ENCODE results near the gene GATA5. TPM values are rescaled to one million over a fixed set of nuclear protein-coding genes. Genes with fewer than 3 reads are reported as not detected.

Gene GATA5
- total RNA-seq, 1 donor from 2014 or later = not detected

DNA sequence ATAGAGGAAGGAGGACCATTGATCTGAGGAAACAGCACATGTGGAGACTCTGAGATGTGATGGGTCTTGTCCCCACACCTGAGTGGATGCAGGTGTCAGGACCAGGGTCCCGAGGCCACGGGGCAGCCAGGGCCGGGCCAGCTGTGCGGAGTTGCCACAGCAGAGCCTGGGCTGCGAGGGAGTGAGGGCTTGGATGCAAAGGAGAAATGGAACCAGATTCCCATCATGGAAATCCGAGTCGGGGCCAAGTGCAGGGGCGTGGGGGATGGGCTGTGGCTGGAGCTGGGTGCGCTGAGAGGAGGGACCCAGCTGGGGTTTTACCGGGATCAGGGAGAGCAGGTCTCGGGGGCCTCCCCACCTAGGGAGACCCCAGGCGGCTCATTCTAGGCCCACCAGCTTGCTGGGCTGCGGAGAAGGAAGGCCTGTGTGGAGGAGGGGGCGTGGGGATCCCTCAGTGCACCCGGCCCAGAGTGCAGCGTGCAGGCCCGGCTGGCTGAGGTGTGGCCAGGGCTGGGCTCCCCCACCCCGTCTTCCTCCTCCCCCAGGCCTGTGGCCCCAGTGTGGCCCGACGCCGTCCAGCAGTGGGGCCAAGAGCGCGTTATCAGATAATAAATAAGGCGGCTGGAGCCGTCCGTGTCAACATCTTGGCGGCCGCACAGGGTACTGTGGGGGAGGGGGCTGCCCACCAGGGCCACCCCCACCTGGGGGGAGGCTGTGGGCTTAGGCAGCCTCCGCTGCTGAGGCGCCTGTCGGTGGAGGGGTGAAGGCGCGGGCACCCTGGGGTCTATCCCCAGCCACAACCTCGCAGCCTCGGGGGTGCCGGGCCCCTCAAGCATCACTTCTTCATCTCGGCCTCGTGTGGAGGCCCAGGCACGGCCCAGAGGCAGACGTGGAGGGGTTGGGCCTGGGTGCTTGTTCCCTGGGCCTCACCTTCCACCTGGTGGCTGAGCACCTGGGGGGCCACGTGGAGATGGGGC, 17.2 kb downstream of the GATA5 start:
- FAIRE-seq (no peak), DNase-seq (ENCODE audit: low read depth) (no peak)
- Histone ChIP-seq H3K4me3 (ENCODE audit: low read depth, low read length) (no peak overlapping the region), H3K27me3 (ENCODE audit: control insufficient read depth, insufficient read depth, low read length) (peaks cover 1% of the 10 kb centered on the region), H3K36me3 (ENCODE audit: control insufficient read depth, insufficient read depth, low read length) (no peaks in the 10 kb centered on the region)
- no peak for TF ChIP-seq CTCF (IDR thresholded peaks at IDR 0.05; ENCODE audit: insufficient read depth, low read length, severe bottlenecking)

GRCh38 chr20:62457831-62458230, 18.0 kb downstream of the GATA5 start:
- Histone ChIP-seq H3K36me3 (ENCODE audit: control insufficient read depth, insufficient read depth, low read length) (no peaks in the 10 kb centered on the region), H3K4me3 (ENCODE audit: low read depth, low read length) (no peak overlapping the region), H3K27me3 (ENCODE audit: control insufficient read depth, insufficient read depth, low read length) (peaks cover 1% of the 10 kb centered on the region)
- DNase-seq (ENCODE audit: low read depth) (no peak), FAIRE-seq (no peak)
- TF ChIP-seq CTCF (IDR thresholded peaks at IDR 0.05; ENCODE audit: insufficient read depth, low read length, severe bottlenecking) = no peak

DNA sequence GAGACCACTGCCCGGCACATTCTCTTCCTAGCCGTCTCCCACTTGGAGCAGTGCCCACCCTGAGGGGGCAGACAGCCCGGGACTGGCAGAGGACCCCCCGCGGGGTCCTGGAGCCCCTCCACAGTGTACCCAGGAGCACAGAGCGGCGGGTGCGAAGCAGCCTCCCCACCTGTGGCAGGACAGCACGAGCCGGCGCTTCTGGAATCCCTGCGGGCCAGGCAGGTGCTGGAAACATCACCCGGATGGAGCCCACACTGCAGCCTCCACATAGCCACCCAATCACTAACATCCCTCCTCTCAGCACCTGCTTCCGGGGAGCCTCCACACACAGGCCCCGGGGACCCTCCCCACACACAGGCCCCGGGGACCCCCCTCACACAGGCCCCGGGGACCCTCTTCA, 18.7 kb downstream of the GATA5 start:
- Histone ChIP-seq H3K27me3 (ENCODE audit: control insufficient read depth, insufficient read depth, low read length) (peaks cover 1% of the 10 kb centered on the region), H3K4me3 (ENCODE audit: low read depth, low read length) (no peak overlapping the region), H3K36me3 (ENCODE audit: control insufficient read depth, insufficient read depth, low read length) (no peaks in the 10 kb centered on the region)
- no peak for DNase-seq (ENCODE audit: low read depth)
- no peak for FAIRE-seq
- no peak for TF ChIP-seq CTCF (IDR thresholded peaks at IDR 0.05; ENCODE audit: insufficient read depth, low read length, severe bottlenecking)

GRCh38 chr20:62455929-62456328, 19.9 kb downstream of the GATA5 start:
- Histone ChIP-seq H3K27me3 (ENCODE audit: control insufficient read depth, insufficient read depth, low read length) (peaks cover 1% of the 10 kb centered on the region), H3K36me3 (ENCODE audit: control insufficient read depth, insufficient read depth, low read length) (no peaks in the 10 kb centered on the region), H3K4me3 (ENCODE audit: low read depth, low read length) (no peak overlapping the region)
- no peak for FAIRE-seq
- no peak for TF ChIP-seq CTCF (IDR thresholded peaks at IDR 0.05; ENCODE audit: insufficient read depth, low read length, severe bottlenecking)
- no peak for DNase-seq (ENCODE audit: low read depth)

DNA sequence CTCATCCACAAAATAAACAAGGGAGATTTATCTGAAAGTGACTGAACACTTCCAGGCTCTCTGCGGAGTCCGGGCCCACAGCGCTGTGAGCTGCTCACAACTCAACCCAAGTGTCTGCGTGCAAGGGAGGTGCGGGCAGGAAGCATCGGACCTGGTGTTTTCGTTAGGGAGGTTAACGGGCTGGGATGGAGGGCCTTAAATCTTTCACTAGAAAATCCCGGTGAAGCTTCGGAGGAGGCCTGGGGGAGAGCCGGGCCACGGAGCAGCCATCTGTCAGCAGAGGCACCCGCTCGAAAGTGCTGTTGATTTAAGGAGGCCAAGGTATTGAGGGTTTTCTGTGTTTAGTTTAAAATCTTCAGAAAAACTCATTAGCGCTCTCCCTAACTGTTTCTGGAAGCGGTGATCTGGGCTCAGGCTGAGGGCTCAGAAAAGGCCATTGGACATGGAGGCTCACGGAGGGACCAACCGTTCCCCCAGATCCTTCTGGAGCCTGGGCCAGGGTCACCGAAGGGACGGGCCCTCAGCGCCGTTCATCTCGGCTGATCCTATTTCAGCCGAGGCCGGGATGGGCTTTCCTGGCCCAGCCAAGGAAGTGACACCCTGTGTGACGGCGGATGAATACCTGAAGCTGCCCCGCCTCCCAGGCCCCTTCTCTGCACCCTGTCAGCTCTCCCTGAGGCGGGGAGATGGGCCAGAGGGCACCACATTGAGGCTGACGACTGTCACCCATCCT, 20.7 kb downstream of the GATA5 start:
- peak; percentile 36 for FAIRE-seq
- no peak for DNase-seq (ENCODE audit: low read depth)
- H3K36me3 ChIP-seq (ENCODE audit: control insufficient read depth, insufficient read depth, low read length) = no peaks in the 10 kb centered on the region
- peaks cover 1% of the 10 kb centered on the region for H3K27me3 ChIP-seq (ENCODE audit: control insufficient read depth, insufficient read depth, low read length)
- H3K4me3 ChIP-seq (ENCODE audit: low read depth, low read length) = no peak overlapping the region
- no peak for TF ChIP-seq CTCF (IDR thresholded peaks at IDR 0.05; ENCODE audit: insufficient read depth, low read length, severe bottlenecking)

Data from bronchial epithelial cell (primary cell).